HepG2 (cell line): ENCODE measurements around the gene C2CD4A. TPM values are rescaled to one million over a fixed set of nuclear protein-coding genes. Genes with fewer than 3 reads are reported as not detected.

Source experiments
- ATF3 ChIP-seq: sonication (generic); formaldehyde crosslinking; IDR thresholded peaks from 2 replicates; pipeline ENCODE4 v1.4.0; 2020; ENCODE audit warnings: missing genetic modification reagents
- ATF7 ChIP-seq, 2 experiments: fragments of 450-650 bp in 1 of 2; sonication (generic) in 1 of 2; formaldehyde crosslinking in 1 of 2; IDR thresholded peaks; 2 replicates each; pipeline versions ENCODE4 v1.4.0 to v1.6.1; 2016 to 2020; ENCODE audit warnings: antibody characterized with exemption in 1 of 2, mild to moderate bottlenecking in 1 of 2, missing genetic modification reagents in 1 of 2
- ETV6 ChIP-seq: sonication (generic); formaldehyde crosslinking; conservative IDR thresholded peaks from 2 replicates; pipeline ENCODE4 v1.4.0; 2020; ENCODE audit warnings: missing genetic modification reagents
- HOXA3 ChIP-seq: sonication (generic); formaldehyde crosslinking; IDR thresholded peaks from 2 replicates; pipeline ENCODE4 v1.5.0; 2020; ENCODE audit warnings: missing genetic modification reagents
- KDM2A ChIP-seq: sonication (generic); formaldehyde crosslinking; IDR thresholded peaks from 2 replicates; pipeline ENCODE4 v1.4.0; 2020; ENCODE audit warnings: low read depth, missing genetic modification reagents, borderline replicate concordance
- MAFG ChIP-seq: sonication (generic); formaldehyde crosslinking; IDR thresholded peaks from 2 replicates; pipeline ENCODE4 v1.5.1; 2020; ENCODE audit warnings: mild to moderate bottlenecking, missing genetic modification reagents
- MYNN ChIP-seq: sonication (generic); formaldehyde crosslinking; IDR thresholded peaks from 2 replicates; pipeline ENCODE4 v1.4.0; 2020; ENCODE audit warnings: mild to moderate bottlenecking, low read depth, missing genetic modification reagents
- PCBP2 ChIP-seq: fragments of 200-400 bp; formaldehyde crosslinking; optimal IDR thresholded peaks from 2 replicates; pipeline ENCODE3; 2018; ENCODE audit warnings: low read length, low read depth; ENCODE audit not compliant: poor library complexity, severe bottlenecking
- POLR2A ChIP-seq, 2 experiments: IDR thresholded peaks; 2 replicates each; pipeline ENCODE4 v1.6.1; 2011; ENCODE audit warnings: low read depth in 2 of 2, low read length in 2 of 2, mild to moderate bottlenecking in 1 of 2, moderate library complexity in 1 of 2; ENCODE audit not compliant: insufficient read depth in 1 of 2
- POLR2AphosphoS2 ChIP-seq: IDR thresholded peaks from 2 replicates; pipeline ENCODE4 v1.6.1; 2011; ENCODE audit warnings: low read depth, low read length, improper control_type of control experiment
- POLR2AphosphoS5 ChIP-seq: IDR thresholded peaks from 2 replicates; pipeline ENCODE4 v1.6.1; 2012; ENCODE audit warnings: low read depth, low read length
- RBFOX2 ChIP-seq: fragments of 200-400 bp; formaldehyde crosslinking; IDR thresholded peaks from 2 replicates; pipeline ENCODE4 v1.6.1; 2017; ENCODE audit warnings: low read depth, mild to moderate bottlenecking, low read length
- SAP130 ChIP-seq: IDR thresholded peaks from 2 replicates; pipeline ENCODE4 v1.6.1; 2016; ENCODE audit warnings: low read depth
- SOX13 ChIP-seq, 3 experiments: fragments of 450-650 bp in 1 of 3; sonication (generic) in 1 of 3; formaldehyde crosslinking in 1 of 3; IDR thresholded peaks in 2 of 3; conservative IDR thresholded peaks in 1 of 3; 2 replicates each; pipeline versions ENCODE4 v1.5.0 to v1.6.1; 2016 to 2020; ENCODE audit warnings: antibody characterized with exemption in 1 of 3, mild to moderate bottlenecking in 1 of 3, missing compliant biosample characterization in 1 of 3, missing genetic modification reagents in 1 of 3, moderate library complexity in 1 of 3
- SRY ChIP-seq: sonication (generic); formaldehyde crosslinking; IDR thresholded peaks from 2 replicates; pipeline ENCODE4 v1.8.0; 2022; ENCODE audit warnings: mild to moderate bottlenecking, missing genetic modification reagents
- ZBTB14 ChIP-seq: sonication (generic); formaldehyde crosslinking; IDR thresholded peaks from 2 replicates; pipeline ENCODE4 v1.4.0; 2020; ENCODE audit warnings: missing genetic modification reagents
- ZBTB3 ChIP-seq: sonication (generic); formaldehyde crosslinking; IDR thresholded peaks from 2 replicates; pipeline ENCODE4 v1.4.0; 2020; ENCODE audit warnings: low read depth, mild to moderate bottlenecking, moderate library complexity, missing genetic modification reagents, borderline replicate concordance
- ZFY ChIP-seq: sonication (generic); formaldehyde crosslinking; IDR thresholded peaks from 2 replicates; pipeline ENCODE4 v1.4.0; 2020; ENCODE audit warnings: missing genetic modification reagents
- ZNF205 ChIP-seq: IDR thresholded peaks from 2 replicates; pipeline ENCODE4 v1.6.1; 2018; ENCODE audit warnings: missing biosample characterization, missing genetic modification reagents
- ZNF44 ChIP-seq: sonication (generic); formaldehyde crosslinking; IDR thresholded peaks from 2 replicates; pipeline ENCODE4 v1.5.1; 2020; ENCODE audit warnings: mild to moderate bottlenecking, missing genetic modification reagents
- ZNF652 ChIP-seq: IDR thresholded peaks from 2 replicates; pipeline ENCODE4 v1.6.1; 2016; ENCODE audit warnings: low read depth, borderline replicate concordance
- ZNF672 ChIP-seq: sonication (generic); formaldehyde crosslinking; IDR thresholded peaks from 2 replicates; pipeline ENCODE4 v1.8.1; 2022; ENCODE audit warnings: missing genetic modification reagents
- ZNF703 ChIP-seq: sonication (generic); formaldehyde crosslinking; IDR thresholded peaks from 2 replicates; pipeline ENCODE4 v1.5.1; 2020; ENCODE audit warnings: missing genetic modification reagents, mild to moderate bottlenecking, moderate library complexity, borderline replicate concordance
- ZNF749 ChIP-seq: sonication (generic); formaldehyde crosslinking; IDR thresholded peaks from 2 replicates; pipeline ENCODE4 v1.8.0; 2022; ENCODE audit warnings: mild to moderate bottlenecking, missing genetic modification reagents, moderate library complexity, borderline replicate concordance
- ZNF75D ChIP-seq: sonication (generic); formaldehyde crosslinking; IDR thresholded peaks from 2 replicates; pipeline ENCODE4 v1.8.1; 2023; ENCODE audit warnings: missing genetic modification reagents, mild to moderate bottlenecking, borderline replicate concordance
- ZNF83 ChIP-seq: sonication (generic); formaldehyde crosslinking; IDR thresholded peaks from 2 replicates; pipeline ENCODE4 v1.4.0; 2020; ENCODE audit warnings: missing genetic modification reagents, mild to moderate bottlenecking, borderline replicate concordance
- ZSCAN22 ChIP-seq: sonication (generic); formaldehyde crosslinking; IDR thresholded peaks from 2 replicates; pipeline ENCODE4 v1.4.0; 2020; ENCODE audit warnings: mild to moderate bottlenecking, missing genetic modification reagents
- polyA plus RNA-seq, 8 experiments: library from polyadenylated mRNA; depleted of rRNA in 3 of 8; stranded (reverse) in 7 of 8; unstranded in 1 of 8; fragments of >200 nt; fragmentation: Illumina TruSeq in 4 of 8; extraction: Trizol in 4 of 8; gene quantifications; 2 replicates each; pipeline versions ENCODE4 v1.2.1 to v1.2.3, GENCODE V29; 2011 to 2016; ENCODE audit warnings: low read depth in 4 of 8, missing spikeins in 1 of 8, mixed read lengths in 1 of 8; ENCODE audit not compliant: insufficient read depth in 1 of 8
- total RNA-seq, 5 experiments: library from RNA; depleted of rRNA; stranded (reverse); fragments of >200 nt; fragmentation: Illumina TruSeq; extraction: Trizol; gene quantifications; 2 replicates each; pipeline ENCODE4 v1.2.3, GENCODE V29; 2016; ENCODE audit warnings: low read depth in 1 of 5
- TF ChIP-seq, protein P1 (sequence below): IDR thresholded peaks from 2 replicates; pipeline ENCODE4 v1.6.1; 2018; ENCODE audit warnings: missing genetic modification reagents
- TF ChIP-seq, protein P2 (sequence below): sonication (generic); formaldehyde crosslinking; IDR thresholded peaks from 2 replicates; pipeline ENCODE4 v1.5.0; 2020; ENCODE audit warnings: missing genetic modification reagents, mild to moderate bottlenecking, borderline replicate concordance

C2CD4A gene
- total and polyA plus RNA-seq, 2 of the 13 experiments (the other 11 are each of a cell fraction or from before 2014, with no cell fraction given), result 0.20 TPM; not detected in 1

GRCh38 chr15:62067448-62068044 lies 769 bp downstream of the C2CD4A start (continued):
- no peak for TF ChIP-seq POLR2AphosphoS5
- TF ChIP-seq ZNF703 (CRISPR knock-in tag), result no peak
- TF ChIP-seq ATF3 (CRISPR knock-in tag), result peak; percentile 9; the same call in 1 of the 2 replicates
- no peak for TF ChIP-seq ZNF672 (CRISPR knock-in tag)
- no peak for TF ChIP-seq ZSCAN22 (CRISPR knock-in tag)
- no peak for TF ChIP-seq SOX13 (IDR thresholded peaks at IDR 0.05)
- no peak for TF ChIP-seq SOX13 (CRISPR knock-in tag; conservative IDR thresholded peaks at IDR 0.05 in 1 of 2, IDR thresholded peaks at IDR 0.05 in 1 of 2)
- TF ChIP-seq ZNF749, result 0 out of 2 replicates have a peak, but pooled peaks have one; percentile 41
- TF ChIP-seq, protein P1, sequence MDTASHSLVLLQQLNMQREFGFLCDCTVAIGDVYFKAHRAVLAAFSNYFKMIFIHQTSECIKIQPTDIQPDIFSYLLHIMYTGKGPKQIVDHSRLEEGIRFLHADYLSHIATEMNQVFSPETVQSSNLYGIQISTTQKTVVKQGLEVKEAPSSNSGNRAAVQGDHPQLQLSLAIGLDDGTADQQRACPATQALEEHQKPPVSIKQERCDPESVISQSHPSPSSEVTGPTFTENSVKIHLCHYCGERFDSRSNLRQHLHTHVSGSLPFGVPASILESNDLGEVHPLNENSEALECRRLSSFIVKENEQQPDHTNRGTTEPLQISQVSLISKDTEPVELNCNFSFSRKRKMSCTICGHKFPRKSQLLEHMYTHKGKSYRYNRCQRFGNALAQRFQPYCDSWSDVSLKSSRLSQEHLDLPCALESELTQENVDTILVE, result no peak
- 0 out of 2 replicates have a peak, but pooled peaks have one; percentile 27 for TF ChIP-seq SRY (CRISPR knock-in tag)
- TF ChIP-seq ZNF652 (CRISPR knock-in tag), result no peak
- TF ChIP-seq ZNF44 (CRISPR knock-in tag), result no peak
- TF ChIP-seq ZBTB14 (CRISPR knock-in tag), result peak; percentile 46
- no peak for TF ChIP-seq RBFOX2
- no peak for TF ChIP-seq ZBTB3 (CRISPR knock-in tag)
- TF ChIP-seq HOXA3 (CRISPR knock-in tag), result peak; percentile 27; the same call in 1 of the 2 replicates
- no peak for TF ChIP-seq MAFG (CRISPR knock-in tag)
- no peak for TF ChIP-seq POLR2AphosphoS2
- TF ChIP-seq POLR2A (IDR thresholded peaks at IDR 0.05; ENCODE audit: insufficient read depth in 1 of 2, low read depth in 2 of 2, low read length in 2 of 2), result no peak
- TF ChIP-seq, protein P2, sequence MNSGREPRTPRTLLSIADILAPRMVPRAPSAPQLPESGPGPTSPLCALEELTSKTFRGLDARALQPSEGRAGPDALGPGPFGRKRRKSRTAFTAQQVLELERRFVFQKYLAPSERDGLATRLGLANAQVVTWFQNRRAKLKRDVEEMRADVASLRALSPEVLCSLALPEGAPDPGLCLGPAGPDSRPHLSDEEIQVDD (CRISPR knock-in tag), result no peak
- TF ChIP-seq ATF7 (IDR thresholded peaks at IDR 0.05), result no peak
- TF ChIP-seq ATF7 (CRISPR knock-in tag; IDR thresholded peaks at IDR 0.05), result no peak
- TF ChIP-seq ZNF205 (CRISPR knock-in tag), result no peak
- no peak for TF ChIP-seq ZNF83 (CRISPR knock-in tag)
- TF ChIP-seq SAP130 (CRISPR knock-in tag), result no peak; the same call in 1 of the 2 replicates
- TF ChIP-seq MYNN, result no peak
- no peak for TF ChIP-seq PCBP2
- TF ChIP-seq ZNF75D, result no peak
- TF ChIP-seq KDM2A, result peak; percentile 9; the same call in 1 of the 2 replicates
- peak; percentile 22; the same call in 1 of the 2 replicates for TF ChIP-seq ZFY (CRISPR knock-in tag)
- TF ChIP-seq ETV6 (CRISPR knock-in tag), result no peak
